Psoas muscle (tissue), 8 donors: ENCODE data around the gene FREM1. TPM values are rescaled to one million over a fixed set of nuclear protein-coding genes. Genes with fewer than 3 reads are reported as not detected.

Experiments
- ATAC-seq, 4 donors: fragments of 200-7000 bp; cut with Tn5 transposase; one replicate each; pipeline ENCODE4 v1.9.1; 2020; ENCODE audit warnings: moderate library complexity in 3 of 4, mild to moderate bottlenecking in 2 of 4
- DNase-seq, 2 donors: peaks; one replicate each; pipeline ENCODE4 v3.0.0-alpha.2; 2020
- H3K27ac ChIP-seq: fragments of 200-600 bp; one replicate; pipeline ENCODE4 v1.8.0; 2022
- H3K27me3 ChIP-seq, 3 donors: fragments of 200-600 bp in 1 of 3; one replicate each; pipeline versions ENCODE4 v1.6.1 to v1.8.0; 2013 to 2022; ENCODE audit warnings: low read length in 2 of 3, mild to moderate bottlenecking in 2 of 3, moderate library complexity in 1 of 3; ENCODE audit not compliant: insufficient read depth in 3 of 3
- H3K36me3 ChIP-seq, 2 donors: fragments of 200-600 bp in 1 of 2; one replicate each; pipeline versions ENCODE4 v1.6.1 to v1.8.0; 2013 to 2022; ENCODE audit warnings: low read depth in 1 of 2, mild to moderate bottlenecking in 1 of 2, moderate library complexity in 1 of 2; ENCODE audit not compliant: insufficient read depth in 1 of 2
- H3K4me1 ChIP-seq: fragments of 200-600 bp; one replicate; pipeline ENCODE4 v1.8.0; 2022
- H3K4me3 ChIP-seq: fragments of 200-600 bp; one replicate; pipeline ENCODE4 v1.8.0; 2022; ENCODE audit warnings: mild to moderate bottlenecking
- H3K9me3 ChIP-seq: fragments of 200-600 bp; one replicate; pipeline ENCODE4 v1.8.0; 2022
- WGBS, 3 donors: extraction: QIAGEN DNeasy Blood & Tissue Kit; methylation state at CpG; one replicate each; pipeline versions ENCODE4 v1.1.6 to v1.1.7; 2013; 5-methylcytosine and 5-hydroxymethylcytosine counted together
- intact Hi-C, 2 donors: fragments of 100-400 bp; cut with DNase I; formaldehyde crosslinking; loops; one replicate each; pipeline versions ENCODE4 v1.11.0 to v1.14.2; 2022
- polyA plus RNA-seq, 3 donors: library from polyadenylated mRNA; stranded (reverse); fragments of 200-250 nt; gene quantifications; one replicate each; pipeline ENCODE4 v1.2.3, GENCODE V29; 2013
- total RNA-seq, 4 donors: library from RNA; stranded (reverse); fragmentation: NEBNext Ultra II Directional in 2 of 4; extraction: Animal tissue kit (Norgen Biotek cat#: 25700) in 2 of 4; gene quantifications; one replicate each; pipeline versions ENCODE4 v1.2.1 to v1.2.4, GENCODE V29; 2021 to 2023
- TF ChIP-seq, protein P1 (sequence below): fragments of 200-600 bp; IDR thresholded peaks from one replicate; pipeline ENCODE4 v1.8.0; 2022; ENCODE audit warnings: antibody characterized with exemption
- donor health status: healthy with polysubstance abuse.
- donor health status: DM: no; HTN: no; CAD: no; lungs with moderate emphysema.
- donor health status: Bipolar disorder and iron deficiency.
- donor health status: healthy.
- donor health status: DM: yes; HTN: yes; CAD: no.
- donor health status: DM: no; HTN: no; CAD: no.
- donor health status: DM: no; HTN: no; CAD: no.
- donor health status: DM: yes; HTN: yes; CAD: no.

Gene FREM1
- total and polyA plus RNA-seq, 7 donors, result 0.20 to 3.7 (median 0.79) TPM

DNA sequence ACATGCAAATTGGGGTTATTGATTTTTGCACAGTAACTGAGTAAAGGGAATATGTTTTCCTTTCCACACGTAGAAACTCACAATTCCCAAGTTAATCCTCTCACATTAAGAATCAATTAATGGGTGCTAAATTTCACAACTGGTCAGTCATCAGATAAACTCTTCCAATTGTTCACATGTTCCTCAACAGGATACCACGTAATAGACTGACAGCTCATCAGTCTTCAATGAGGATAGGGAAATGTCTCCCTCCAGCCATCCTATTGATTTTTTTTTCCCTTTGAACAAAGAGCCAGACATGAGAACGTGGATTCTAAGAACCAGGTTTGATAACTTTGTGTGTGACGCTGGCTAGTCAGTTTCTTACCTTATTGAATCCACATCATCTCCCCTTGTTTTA is 186.9 kb downstream of the FREM1 start:
- Histone ChIP-seq H3K4me3 (no peak overlapping the region), H3K4me1 (no peaks in the 10 kb centered on the region), H3K27me3 (peaks cover 0 to 3% (median 2%) of the 10 kb centered on the region in 3 donors), H3K9me3 (no peaks in the 10 kb centered on the region), H3K36me3 (no peaks in the 10 kb centered on the region), H3K27ac (no peak overlapping the region)
- intact Hi-C loops, result no loop called here
- ATAC-seq, result no peak
- 56 to 64% (median 58%) methylated on average over 4 of the region's 4 CpGs for WGBS, 3 donors
- DNase-seq, result no peak
- TF ChIP-seq, protein P1, sequence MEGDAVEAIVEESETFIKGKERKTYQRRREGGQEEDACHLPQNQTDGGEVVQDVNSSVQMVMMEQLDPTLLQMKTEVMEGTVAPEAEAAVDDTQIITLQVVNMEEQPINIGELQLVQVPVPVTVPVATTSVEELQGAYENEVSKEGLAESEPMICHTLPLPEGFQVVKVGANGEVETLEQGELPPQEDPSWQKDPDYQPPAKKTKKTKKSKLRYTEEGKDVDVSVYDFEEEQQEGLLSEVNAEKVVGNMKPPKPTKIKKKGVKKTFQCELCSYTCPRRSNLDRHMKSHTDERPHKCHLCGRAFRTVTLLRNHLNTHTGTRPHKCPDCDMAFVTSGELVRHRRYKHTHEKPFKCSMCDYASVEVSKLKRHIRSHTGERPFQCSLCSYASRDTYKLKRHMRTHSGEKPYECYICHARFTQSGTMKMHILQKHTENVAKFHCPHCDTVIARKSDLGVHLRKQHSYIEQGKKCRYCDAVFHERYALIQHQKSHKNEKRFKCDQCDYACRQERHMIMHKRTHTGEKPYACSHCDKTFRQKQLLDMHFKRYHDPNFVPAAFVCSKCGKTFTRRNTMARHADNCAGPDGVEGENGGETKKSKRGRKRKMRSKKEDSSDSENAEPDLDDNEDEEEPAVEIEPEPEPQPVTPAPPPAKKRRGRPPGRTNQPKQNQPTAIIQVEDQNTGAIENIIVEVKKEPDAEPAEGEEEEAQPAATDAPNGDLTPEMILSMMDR, result no peak

DNA sequence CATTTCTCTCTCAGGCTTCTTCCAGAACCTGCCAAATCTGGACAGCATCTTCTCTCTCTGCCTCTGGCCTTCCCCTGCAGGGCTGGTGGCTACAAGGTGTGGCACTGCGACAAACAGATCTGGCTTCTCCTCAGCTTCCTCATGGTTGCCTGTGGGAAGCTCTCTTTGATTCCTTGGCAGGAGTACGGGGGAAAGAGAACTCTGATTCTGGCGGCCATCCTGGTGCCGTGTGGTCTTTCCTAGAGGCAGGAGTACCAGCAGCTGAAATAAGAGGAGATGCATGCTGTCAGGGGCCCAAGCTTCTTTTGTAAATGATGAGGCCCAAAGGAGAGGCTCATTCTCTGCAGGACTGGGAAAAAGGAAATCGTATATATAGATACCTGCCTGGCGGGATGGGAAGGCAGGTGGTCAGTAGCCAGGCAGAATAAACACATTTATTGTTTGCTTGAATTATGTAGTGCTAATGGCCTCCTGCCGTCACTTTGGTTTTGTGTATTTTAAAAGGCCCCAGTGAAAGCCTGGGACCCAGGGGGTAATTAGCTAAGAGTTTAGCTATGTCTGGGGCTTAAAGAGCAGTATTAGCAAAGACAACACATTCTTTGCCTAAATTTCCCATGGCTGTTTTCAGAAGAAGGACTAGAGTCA is 187.7 kb downstream of the FREM1 start, which contains the start of gene CER1:
Gene CER1, minus strand, starts transcription at position 343 of the 645 bp plus-strand sequence. Its CDS starts 61 bp downstream, at position 282.
- Histone ChIP-seq H3K9me3 (no peaks in the 10 kb centered on the region), H3K27me3 (peaks cover 0 to 3% (median 2%) of the 10 kb centered on the region in 3 donors)
- intact Hi-C loops, result no loop called here

DNA sequence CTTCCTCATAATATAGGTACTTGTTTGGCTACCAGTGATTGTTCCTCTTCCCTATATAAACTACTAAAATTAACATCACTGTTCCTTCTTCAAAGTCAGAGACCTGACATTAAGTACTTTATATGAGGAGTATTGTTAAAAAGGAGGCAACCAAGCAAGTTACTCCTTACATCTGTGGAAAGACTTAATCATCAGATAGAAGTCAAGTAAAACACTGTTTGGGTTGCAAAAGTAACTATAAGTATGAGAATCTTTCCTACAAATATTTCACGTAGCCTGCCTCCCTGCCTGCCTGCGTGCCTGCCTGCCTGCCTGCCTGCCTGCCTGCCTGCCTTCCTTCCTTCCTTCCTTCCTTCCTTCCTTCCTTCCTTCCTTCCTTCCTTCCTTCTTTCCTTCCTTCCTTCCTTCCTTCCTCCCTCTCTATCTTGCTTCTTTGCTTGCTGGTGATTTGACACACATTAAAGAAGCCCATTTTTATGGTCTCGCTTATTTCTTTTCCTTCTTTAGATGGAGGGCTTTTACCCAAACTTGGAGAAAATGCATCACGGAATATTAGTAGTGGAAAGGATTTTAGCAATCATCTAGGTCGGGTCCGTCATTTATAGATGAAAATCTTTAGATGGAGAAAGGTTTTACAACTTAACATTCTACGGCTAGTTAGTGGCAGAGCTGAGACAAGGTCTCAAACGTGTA is 190.9 kb downstream of the FREM1 start:
- Histone ChIP-seq H3K36me3 (no peaks in the 10 kb centered on the region), H3K4me1 (no peaks in the 10 kb centered on the region), H3K9me3 (no peaks in the 10 kb centered on the region), H3K27ac (no peak overlapping the region), H3K27me3 (peaks cover 0 to 3% (median 2%) of the 10 kb centered on the region in 3 donors), H3K4me3 (no peak overlapping the region)
- intact Hi-C loops, result no loop called here
- DNase-seq, result no peak
- ATAC-seq, result no peak
- TF ChIP-seq, protein P1, result no peak
- WGBS, 3 donors, result 62 to 68% (median 64%) methylated on average over 8 of the region's 8 CpGs

More for the DNA sequence above, 187.7 kb downstream of the FREM1 start, which contains the start of gene CER1:
- Histone ChIP-seq H3K4me3 (no peak within 1 kb of the TSS), H3K36me3 (no peaks in the 10 kb centered on the region), H3K4me1 (no peaks in the 10 kb centered on the region), H3K27ac (no peak within 1 kb of the TSS)
- TF ChIP-seq, protein P1, result no peak
- ATAC-seq (no peak), DNase-seq (no peak)
- WGBS, 3 donors, result 48 to 53% (median 49%) methylated on average over 7 of the region's 7 CpGs

DNA sequence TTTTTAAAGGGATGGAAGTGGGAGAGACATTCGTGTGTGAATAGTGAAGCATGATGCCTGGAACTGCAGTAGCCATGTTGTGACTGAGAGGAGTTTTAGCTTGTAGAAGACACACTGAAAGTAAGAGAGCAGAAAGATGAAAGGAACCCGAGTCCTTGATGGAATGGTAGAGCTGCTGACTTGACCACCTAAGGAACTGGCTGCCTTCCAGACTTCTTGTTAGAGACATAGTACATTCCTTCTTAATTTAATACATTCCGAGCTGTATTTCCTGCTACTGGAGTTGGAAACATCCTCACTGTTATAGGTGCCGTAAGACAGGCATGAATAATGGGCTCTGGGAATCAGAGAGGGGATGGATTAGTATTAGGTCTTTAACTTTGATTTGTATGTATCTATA is 195.1 kb downstream of the FREM1 start:
- Histone ChIP-seq H3K27me3 (peaks cover 0 to 2% (median 0%) of the 10 kb centered on the region in 3 donors), H3K9me3 (peaks cover 3% of the 10 kb centered on the region), H3K4me3 (no peak overlapping the region), H3K4me1 (no peaks in the 10 kb centered on the region), H3K27ac (no peak overlapping the region), H3K36me3 (no peaks in the 10 kb centered on the region)
- WGBS, 3 donors, result 68 to 76% (median 69%) methylated on average over 4 of the region's 4 CpGs
- ATAC-seq, result no peak
- intact Hi-C loops, result no loop called here
- no peak for DNase-seq
- TF ChIP-seq, protein P1, result no peak
